ENCODE measurements around the gene ING4.

Gene ING4

GRCh38 chr12:6605421-6606330, 57.2 kb downstream of the ING4 start:
- no peak for DNase-seq

GRCh38 chr12:6604259-6605029, 58.5 kb downstream of the ING4 start:
- no peak for DNase-seq

GRCh38 chr12:6603095-6603567, 59.8 kb downstream of the ING4 start:
- peak; percentile 9 for DNase-seq

- no peak for DNase-seq
Measured at GRCh38 chr12:6602526-6602925, 60.4 kb downstream of the ING4 start.
